Activated T-cell treated with anti-CD3 and anti-CD28 coated beads, Interleukin-2, amount 50 U/mL, for 1 hour (primary cell): ENCODE results near the gene TNFRSF1A.
A peak's percentile ranks its signal among the peaks of the same experiment; 100 is the strongest.
"Not testable (repeated sequence)": the region's sequence is repeated elsewhere in the genome, so short reads cannot be mapped to it uniquely, and the experiment has no call there.

ENCODE experiments used
- DNase-seq: peaks from one replicate; pipeline ENCODE4 v3.0.0-alpha.2; 2020

The TNFRSF1A gene

DNA sequence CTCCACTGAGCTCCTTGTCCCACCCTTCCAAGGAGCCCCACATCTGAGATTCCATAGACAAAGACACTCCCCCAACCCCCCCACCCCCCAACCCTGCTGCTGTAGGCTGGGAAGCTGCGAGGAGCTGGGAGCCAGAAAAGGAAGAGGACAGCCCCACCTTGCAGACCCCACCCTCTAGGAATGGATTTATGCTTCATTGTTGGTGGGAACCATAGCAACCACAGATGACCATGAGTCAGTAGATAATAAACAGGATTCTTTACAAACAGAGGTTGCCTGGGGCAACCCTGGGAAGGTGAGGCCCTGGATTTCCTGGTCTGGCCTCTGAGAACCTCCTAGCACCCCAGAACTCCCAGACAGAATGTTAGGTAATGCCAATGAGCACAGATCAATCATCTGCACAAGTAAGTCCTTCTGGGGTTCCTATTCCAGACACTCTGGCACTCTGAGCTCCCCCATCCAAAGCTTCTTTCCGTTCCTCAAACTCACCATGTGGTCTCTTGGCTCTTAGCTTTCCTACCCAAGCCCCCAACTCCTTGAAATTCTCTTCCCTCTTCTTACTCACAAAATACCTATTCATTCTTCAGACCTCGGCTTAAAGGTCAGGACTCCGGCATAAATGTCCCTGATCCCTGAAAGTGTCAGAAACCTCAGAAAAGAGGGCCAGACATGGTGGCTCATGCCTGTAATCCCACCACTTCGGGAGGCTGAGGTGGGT, 46.6 kb downstream of the TNFRSF1A start:
- DNase-seq, result no peak

DNA sequence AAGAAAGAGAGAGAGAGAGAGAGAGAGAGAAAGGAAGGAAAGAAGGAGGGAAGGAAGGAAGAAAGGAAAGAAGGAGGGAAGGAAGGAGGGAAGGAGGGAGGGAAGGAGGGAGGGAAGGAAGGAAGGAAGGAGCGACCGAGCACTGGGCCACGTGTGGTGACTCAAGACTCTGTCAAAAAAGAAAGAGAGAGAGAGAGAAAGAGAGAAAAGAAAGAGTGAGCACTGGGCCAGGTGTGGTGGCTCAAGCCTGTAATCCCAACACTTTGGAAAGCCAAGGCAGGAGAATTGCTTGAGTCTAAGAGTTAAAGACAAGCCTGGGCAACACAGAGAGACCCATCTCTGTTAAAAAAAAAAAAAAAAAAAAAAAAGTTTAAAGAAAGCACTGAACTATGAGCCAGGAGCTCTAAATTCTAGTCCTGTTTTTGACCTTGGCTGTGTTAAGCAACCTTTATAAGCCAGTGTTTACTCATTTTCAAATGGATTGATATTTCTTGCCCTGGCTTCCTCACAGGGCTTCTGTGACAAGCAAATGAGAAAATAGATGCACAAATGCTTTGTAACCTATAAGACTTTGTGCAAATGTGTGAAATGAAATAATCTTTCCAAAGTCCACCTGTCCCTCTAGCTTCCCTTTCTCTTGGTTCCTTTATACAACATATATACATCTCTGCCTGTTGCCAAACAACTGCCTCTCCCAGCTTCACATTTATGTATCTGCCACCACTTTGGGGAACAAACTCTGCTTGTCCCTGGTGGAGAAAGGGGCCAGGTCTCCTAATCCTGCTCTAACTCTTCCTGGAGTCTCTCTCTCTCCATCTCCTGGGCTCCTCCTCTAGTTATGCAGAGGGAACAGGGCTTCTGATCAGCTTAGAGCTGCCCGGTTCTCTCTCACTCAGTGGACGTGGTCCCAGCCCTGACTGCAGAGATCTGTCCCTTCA, 47.5 kb downstream of the TNFRSF1A start:
- no peak for DNase-seq

DNA sequence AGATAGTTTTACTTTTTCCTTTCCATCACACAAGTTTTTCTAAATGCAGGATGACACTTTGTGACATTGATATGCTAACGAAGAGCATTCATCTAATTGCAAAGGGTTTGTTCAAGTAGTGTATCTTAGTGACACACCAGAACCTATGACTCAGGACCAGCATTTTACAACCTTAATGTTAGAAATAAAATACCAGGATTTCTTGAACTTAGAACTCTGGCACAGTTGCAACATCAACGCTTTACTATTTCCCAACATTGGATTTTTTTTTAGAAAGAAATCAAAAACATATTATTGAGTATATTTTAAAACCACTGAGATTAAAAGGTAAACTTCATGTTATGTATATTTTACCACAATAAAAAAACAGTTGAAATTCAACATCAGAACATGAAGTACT, 49.3 kb downstream of the TNFRSF1A start:
- no peak for DNase-seq

DNA sequence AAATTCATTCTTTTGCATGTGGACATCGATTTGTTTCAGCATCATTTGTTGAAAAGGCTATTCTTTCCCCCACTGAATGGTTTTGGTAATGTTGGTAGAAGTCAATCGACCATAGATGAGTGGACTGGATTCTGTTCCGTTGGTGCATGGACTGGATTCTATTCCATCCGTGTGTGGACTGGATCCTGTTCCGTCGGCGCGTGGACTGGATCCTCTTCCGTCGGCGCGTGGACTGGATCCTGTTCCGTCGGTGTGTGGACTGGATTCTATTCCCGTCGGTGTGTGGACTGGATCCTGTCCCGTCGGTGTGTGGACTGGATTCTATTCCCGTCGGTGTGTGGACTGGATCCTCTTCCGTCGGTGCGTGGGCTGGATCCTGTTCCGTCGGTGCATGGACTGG, 52.0 kb downstream of the TNFRSF1A start:
- DNase-seq, result not testable (repeated sequence)

DNA sequence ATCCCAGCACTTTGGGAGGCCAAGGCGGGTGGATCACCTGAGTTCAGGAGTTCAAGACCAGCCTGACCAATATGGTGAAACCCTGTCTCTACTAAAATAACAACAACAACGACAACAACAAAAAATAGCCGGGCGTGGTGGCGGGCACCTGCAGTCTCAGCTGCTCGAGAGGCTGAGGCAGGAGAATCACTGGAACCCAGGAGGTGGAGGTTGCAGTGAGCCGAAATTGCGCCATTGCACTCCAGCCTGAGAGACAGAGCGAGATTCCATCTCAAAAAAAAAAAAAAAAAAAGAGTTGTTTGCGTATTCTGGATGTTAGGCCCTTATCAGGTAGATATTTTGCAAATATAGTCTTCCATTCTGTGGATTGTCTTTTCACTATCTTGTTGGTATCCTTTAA, 52.8 kb downstream of the TNFRSF1A start:
- not testable (repeated sequence) for DNase-seq

DNA sequence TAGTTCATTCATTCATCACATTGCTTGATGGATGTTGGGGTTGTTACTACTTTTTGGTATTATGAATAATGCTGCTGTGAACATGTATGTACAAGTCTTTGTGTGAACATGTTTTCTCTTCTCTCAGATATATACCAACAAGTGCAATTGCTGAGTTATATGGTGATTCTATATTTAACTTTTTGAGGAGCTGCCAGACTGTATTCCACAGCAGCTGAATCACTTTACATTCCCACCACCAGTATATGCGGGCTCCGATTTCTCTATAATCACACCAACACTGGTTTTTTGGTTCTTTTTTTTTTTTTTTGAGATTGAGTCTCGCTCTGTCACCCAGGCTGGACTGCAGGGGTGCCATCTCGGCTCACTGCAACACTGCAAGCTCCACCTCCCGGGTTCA, 53.6 kb downstream of the TNFRSF1A start:
- DNase-seq, result no peak

DNA sequence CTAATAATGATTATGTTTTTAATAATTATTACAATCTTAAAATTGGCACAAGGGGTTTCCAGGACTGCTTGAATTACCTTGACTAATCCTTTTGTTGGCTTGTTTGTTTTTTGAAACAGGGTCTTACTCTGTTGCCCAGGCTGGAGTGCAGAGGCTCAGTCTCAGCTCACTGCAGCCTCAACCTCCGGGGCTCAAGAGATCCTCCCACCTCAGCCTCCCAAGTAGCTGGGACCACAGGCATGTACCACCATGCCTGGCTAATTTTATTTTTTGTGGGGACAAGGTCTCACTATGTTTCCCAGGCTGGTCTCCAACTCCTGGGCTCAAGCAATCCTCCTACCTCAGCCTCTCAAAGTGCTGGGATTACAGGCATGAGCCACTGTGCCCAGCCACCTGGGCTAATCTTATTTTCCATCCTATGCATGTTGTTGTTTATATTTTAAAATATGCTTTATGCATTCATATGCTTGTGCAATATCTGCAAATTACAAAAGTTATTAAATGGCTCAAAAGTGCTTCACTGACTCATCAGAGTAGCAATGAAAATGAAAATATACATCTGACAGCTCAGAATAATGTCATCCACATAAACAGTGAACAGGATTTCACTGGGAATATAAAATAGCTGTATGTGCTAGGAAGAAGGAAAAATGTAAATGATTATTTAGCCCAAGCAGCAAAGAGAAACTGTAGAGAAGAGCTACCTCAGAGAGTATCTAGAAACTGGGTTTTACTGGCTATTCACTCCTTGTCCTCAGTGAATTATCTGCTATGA, 56.2 kb downstream of the TNFRSF1A start:
- DNase-seq, result no peak

DNA sequence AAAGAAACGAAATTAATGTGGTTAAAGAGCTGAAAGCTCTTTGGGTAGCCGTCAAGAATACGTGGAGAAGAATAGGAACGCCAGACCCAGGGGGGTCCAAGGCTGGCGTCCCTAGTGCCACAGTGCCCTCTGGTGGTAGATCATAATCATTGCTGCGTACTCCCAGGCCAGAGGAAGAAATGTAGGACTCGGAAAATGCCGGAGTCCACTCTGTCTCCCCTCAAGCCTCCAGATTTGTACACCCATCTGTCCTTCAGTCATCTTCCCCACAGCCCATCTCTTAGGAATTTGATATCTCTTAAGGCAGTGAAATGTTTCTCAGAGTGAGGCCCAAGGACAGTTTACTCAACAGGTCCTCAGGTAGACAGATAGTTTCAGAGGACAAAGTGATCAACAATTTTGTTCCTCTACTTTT, 56.8 kb downstream of the TNFRSF1A start:
- DNase-seq, result peak; percentile 59

DNA sequence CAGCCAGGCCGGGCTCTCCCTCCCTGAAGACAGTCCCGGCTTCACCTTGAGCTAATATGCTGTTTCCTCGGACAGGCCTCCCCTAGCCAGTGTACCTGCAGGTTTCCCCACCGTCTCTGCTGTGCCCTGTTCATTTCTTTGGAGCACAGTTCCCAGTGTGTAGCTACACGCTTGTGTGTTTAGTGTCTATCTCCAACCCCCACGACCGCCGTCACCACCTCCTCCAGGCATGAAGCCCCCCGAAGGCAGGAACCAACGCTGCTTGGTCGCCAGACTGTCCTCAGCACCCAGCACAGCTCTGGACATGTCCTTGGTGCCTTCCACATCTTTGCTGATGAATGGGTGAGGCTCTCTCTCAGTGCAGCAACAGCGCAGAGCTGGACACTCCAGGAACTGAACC, 57.6 kb downstream of the TNFRSF1A start:
- no peak for DNase-seq

DNA sequence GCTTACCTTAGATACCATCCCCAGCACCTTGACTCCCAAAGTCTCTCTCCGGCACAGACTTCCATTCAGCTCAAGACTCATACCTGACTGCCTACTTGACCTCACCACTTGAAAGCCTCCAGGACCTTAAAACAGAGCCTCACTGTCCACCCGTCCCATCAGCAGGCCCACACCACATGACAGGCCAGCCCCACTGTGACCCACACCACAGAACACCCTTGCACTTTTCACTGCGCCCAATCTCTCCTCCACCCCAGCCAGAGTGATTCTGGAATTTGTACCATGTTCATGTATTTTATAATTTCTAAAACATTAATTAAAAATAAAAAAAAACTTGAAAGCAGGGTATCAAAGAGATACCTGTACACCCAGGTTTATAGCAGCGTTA, 59.4 kb downstream of the TNFRSF1A start:
- DNase-seq, result no peak

DNA sequence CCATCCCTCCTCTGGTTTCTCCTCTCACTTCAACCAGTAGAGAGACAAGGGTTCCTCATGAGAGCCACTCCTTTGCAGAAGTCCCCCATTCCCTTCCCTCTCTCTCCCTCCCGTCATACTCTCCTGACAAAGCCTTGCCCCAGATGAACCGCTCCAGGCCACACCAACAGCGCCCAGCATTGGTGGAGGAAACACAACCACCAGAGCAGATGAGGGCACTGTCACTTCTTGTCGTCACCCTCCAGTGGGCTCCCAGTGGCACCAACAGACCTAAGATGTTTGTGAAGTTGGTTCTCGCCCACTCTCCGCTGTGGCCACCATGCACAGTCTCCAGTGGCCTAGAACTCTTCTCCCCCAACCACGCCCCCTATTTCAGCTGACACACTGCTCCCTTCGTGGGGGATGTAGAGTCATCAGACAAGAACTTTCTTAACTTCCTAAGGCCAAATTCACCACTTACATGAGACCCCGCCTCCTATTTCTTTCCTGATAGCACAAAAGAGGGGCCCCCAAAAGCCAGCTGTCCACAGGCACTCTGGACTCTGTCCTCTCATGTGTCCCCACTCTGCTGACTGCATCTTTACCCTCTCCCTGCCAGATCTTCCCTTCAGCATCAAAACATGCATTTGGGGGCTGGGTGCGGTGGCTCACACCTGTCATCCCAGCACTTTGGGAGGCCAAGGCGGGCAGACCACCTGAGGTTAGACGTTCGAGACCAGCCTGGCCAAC, 60.6 kb downstream of the TNFRSF1A start:
- DNase-seq, result no peak

DNA sequence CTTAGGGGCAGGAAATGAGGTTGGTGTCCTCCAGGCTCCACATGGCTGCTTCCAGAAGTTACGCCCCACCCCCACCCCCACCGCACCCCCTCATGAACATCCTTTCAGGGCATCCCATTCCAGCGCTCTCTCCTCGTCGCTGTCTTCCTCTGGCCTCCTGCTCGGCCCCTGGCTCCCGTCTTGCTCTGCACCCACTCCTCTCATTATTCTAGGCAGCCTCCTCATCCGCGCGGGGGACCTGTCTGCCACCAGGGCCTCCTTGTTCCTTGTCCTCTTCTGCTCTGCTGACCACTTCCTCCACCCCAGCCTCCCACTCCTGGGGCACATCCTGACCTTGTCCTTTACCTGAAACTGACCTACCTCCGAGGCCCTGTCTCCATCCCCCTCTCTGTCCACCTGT, 61.2 kb downstream of the TNFRSF1A start:
- DNase-seq, result no peak

DNA sequence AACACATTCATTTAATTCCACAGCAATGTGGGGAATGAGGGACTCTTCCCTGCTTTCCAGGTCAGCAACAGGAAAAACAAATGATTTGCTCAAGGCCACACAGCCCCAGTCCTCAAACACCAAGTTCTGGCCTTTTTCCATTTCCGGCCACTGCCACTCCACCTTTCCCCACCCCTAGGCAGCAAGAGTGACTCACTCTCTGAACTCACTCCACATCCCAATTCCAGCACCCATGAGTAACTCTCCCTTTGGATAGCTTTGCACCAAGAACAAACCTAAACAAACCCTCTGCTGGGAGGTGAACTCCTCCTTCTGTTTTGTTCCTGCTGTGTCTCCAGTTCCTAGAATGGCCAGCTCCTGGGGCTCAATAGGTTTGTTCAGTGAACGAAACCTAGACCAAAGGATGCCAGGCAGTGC, 61.8 kb downstream of the TNFRSF1A start:
- DNase-seq, result no peak

DNA sequence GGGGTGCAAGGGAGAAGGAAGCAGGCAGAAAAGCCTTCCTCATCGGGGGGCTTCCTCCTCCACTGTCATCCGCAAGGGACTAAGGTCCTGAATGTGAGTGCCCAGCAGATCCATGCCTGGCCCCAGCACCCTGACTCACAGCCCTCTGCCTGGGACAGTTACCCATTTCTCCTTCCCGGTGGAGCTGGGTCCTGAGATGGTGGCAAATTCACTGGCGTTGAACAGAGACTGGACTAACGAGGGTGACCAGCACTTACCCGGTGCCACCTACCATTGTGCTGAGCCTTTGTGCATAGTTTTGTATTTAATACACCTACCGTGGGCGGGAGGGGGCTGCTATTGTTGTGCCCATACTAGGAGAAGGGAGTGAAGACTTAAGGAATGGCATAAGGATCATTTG, 62.2 kb downstream of the TNFRSF1A start:
- DNase-seq, result no peak

DNA sequence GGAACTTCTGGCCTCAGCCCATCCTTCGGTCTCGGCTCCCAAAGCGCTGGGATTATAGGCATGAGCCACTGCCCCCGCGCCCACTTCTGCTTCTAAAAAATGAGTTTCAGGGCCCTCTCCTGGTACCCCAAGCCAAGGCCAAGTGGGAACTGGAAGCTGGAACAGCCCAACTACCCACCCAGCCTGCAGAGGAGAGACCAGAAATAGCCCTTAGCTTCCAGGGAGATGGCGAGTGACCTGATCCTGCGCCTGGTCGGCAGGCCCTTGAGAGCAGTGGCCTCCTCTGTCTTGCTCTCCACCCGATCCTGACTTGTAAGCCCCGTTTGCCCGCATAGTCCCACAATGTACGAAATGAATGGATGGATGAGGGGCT, 62.6 kb downstream of the TNFRSF1A start:
- DNase-seq, result no peak
